Uterus (tissue), 4 donors: Measurements from ENCODE around the gene API5. TPM values are rescaled to one million over a fixed set of nuclear protein-coding genes. Genes with fewer than 3 reads are reported as not detected.

Source experiments
- DNase-seq, 2 donors: peaks; one replicate each; pipeline ENCODE4 v3.0.0-alpha.2; 2019 to 2020
- H3K27ac ChIP-seq, 2 donors: fragments of 200-600 bp; sonication (generic); 1 replicate in 1 of 2; 2 replicates in 1 of 2; pipeline ENCODE4 v1.5.1; 2016 to 2018
- H3K27me3 ChIP-seq, 2 donors: fragments of 200-600 bp; sonication (generic); one replicate each; pipeline ENCODE4 v1.5.1; 2018 to 2019; ENCODE audit warnings: control low read depth in 1 of 2
- H3K36me3 ChIP-seq, 2 donors: fragments of 200-600 bp; sonication (generic); one replicate each; pipeline ENCODE4 v1.5.1; 2019; ENCODE audit warnings: control low read depth in 1 of 2
- H3K4me1 ChIP-seq, 2 donors: fragments of 200-600 bp; sonication (generic); one replicate each; pipeline ENCODE4 v1.5.1; 2018 to 2019; ENCODE audit warnings: control low read depth in 1 of 2
- H3K4me3 ChIP-seq, 2 donors: fragments of 200-600 bp; sonication (generic); 1 replicate in 1 of 2; 2 replicates in 1 of 2; pipeline ENCODE4 v1.5.1; 2018 to 2019; ENCODE audit warnings: mild to moderate bottlenecking in 1 of 2
- H3K9me3 ChIP-seq, 2 donors: fragments of 200-600 bp; sonication (generic); one replicate each; pipeline ENCODE4 v1.5.1; 2019; ENCODE audit warnings: control low read depth in 1 of 2
- CTCF ChIP-seq, 4 experiments: fragments of 200-600 bp in 2 of 4; fragments of 450-650 bp in 2 of 4; sonication (generic) in 2 of 4; IDR thresholded peaks; one replicate each; pipeline ENCODE4 v1.5.1; 2016 to 2019; ENCODE audit warnings: antibody characterized with exemption in 4 of 4, mild to moderate bottlenecking in 2 of 4, moderate library complexity in 1 of 4
- POLR2A ChIP-seq, 2 donors: fragments of 450-650 bp; IDR thresholded peaks; one replicate each; pipeline ENCODE4 v1.6.1; 2016; ENCODE audit warnings: antibody characterized with exemption in 2 of 2, mild to moderate bottlenecking in 1 of 2, moderate library complexity in 1 of 2
- intact Hi-C: fragments of 100-400 bp; cut with DNase I; formaldehyde crosslinking; loops from one replicate; pipeline ENCODE4 v1.15.1; 2023; ENCODE audit warnings: low total_unique reads
- total RNA-seq, 4 donors: library from RNA; depleted of rRNA in 3 of 4; stranded (reverse); fragments of >200 nt in 3 of 4; gene quantifications; one replicate each; pipeline versions ENCODE4 v1.1.0 to v1.2.4, GENCODE V29; 2014 to 2023
- donor health status: DM: yes; HTN: yes; CAD: no.

Gene API5
- total RNA-seq: 100 to 1,000 TPM in 1 of 4 donors, 10 to 100 TPM in 3; 45.6 to 122 (median 74.3) TPM

DNA sequence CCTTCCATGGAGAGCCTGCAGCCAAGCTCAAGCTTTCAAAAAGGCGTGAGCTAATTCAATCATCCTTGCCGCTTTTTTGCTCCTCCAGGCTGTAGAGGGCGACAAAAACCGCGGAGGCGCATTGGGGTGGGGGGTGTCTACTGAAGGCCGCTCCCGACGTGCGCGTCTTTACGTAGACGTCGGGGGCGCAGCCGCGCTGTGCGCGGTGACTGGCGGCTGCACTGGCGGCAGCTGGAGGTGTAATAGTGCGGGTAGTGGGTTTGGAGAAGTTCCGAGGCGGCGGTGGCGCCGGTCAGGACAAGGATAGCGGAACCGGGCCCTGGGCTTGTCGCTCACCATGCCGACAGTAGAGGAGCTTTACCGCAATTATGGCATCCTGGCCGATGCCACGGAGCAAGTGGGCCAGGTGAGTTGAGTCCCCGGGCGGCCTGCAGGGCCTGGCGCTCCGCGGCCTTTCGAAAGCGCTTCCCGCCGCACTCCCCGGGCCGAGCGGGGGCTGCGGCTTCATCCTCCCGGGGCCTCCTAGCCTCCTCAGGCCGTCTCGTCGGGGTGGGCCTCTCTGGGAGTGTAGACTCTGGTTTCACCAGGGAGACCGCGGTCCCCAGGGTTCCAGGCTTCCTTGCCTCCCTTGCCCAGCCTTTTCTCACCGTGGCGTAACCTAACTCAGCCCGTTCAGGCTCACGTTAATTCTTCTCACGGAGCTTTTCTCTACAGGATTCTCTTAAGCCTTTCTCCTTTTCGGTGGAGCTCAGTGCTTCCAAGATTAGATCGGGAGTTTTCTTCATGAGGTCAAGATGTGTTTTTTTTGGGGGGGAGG, at the start of gene API5:
TSS of gene API5 (plus strand) at position 206 of the 817 bp plus-strand sequence. CDS start at position 338, 132 bp downstream.
- peak within 1 kb of the TSS; percentile 55 to 69 for H3K4me3 ChIP-seq
- peak; percentile 84 to 88 for DNase-seq
- H3K36me3 ChIP-seq: no peaks in the 10 kb centered on the region
- peaks cover 4 to 11% of the 10 kb centered on the region in 2 donors for H3K4me1 ChIP-seq
- H3K9me3 ChIP-seq: no peaks in the 10 kb centered on the region
- peak; percentile 12 to 60 for TF ChIP-seq POLR2A (IDR thresholded peaks at IDR 0.05)
- TF ChIP-seq CTCF (IDR thresholded peaks at IDR 0.05): peak; percentile 80 to 94 (median 84)
- intact Hi-C loops: no loop called here
- H3K27ac ChIP-seq: peak within 1 kb of the TSS; percentile 70 to 72
- no peaks in the 10 kb centered on the region for H3K27me3 ChIP-seq

GRCh38 chr11:43267856-43268580, 43.8 kb upstream of the API5 start:
- intact Hi-C loops: no loop called here
- Histone ChIP-seq H3K9me3 (no peaks in the 10 kb centered on the region), H3K4me1 (no peaks in the 10 kb centered on the region), H3K4me3 (no peak overlapping the region), H3K27me3 (no peaks in the 10 kb centered on the region), H3K27ac (no peak overlapping the region), H3K36me3 (no peaks in the 10 kb centered on the region)
- DNase-seq: peak in 1 of 2 donors; percentile 19
- TF ChIP-seq CTCF (IDR thresholded peaks at IDR 0.05) (no peak), POLR2A (IDR thresholded peaks at IDR 0.05) (no peak)

DNA sequence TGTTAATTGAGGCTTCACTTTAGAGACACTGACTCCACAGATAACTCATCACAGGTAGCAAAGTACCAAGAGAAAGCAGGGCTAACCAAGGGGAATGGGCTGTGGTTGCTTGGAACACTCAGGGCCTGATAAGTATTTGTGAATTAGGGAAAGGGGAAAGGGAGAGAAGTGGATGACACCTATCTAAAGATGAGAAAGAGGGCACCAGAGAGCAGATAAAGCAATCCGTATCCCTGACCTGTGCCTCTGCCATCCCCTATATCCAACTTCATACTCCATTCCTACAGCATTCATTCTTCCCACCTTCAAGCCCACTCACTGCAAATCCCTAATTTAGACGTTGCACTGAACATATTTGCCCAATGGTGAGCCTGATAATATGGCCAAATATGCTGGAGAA, 43.0 kb upstream of the API5 start:
- no peak overlapping the region for H3K27ac ChIP-seq
- intact Hi-C loops: no loop called here
- H3K9me3 ChIP-seq: no peaks in the 10 kb centered on the region
- DNase-seq: no peak
- TF ChIP-seq CTCF (IDR thresholded peaks at IDR 0.05) (no peak), POLR2A (IDR thresholded peaks at IDR 0.05) (no peak)
- no peaks in the 10 kb centered on the region for H3K27me3 ChIP-seq
- no peak overlapping the region for H3K4me3 ChIP-seq
- no peaks in the 10 kb centered on the region for H3K36me3 ChIP-seq
- H3K4me1 ChIP-seq: no peaks in the 10 kb centered on the region

- TF ChIP-seq POLR2A (IDR thresholded peaks at IDR 0.05): no peak
- no peak for TF ChIP-seq CTCF (IDR thresholded peaks at IDR 0.05)
- Histone ChIP-seq H3K36me3 (no peaks in the 10 kb centered on the region), H3K27ac (no peak overlapping the region), H3K9me3 (no peaks in the 10 kb centered on the region), H3K4me1 (no peaks in the 10 kb centered on the region), H3K27me3 (no peaks in the 10 kb centered on the region), H3K4me3 (no peak overlapping the region)
- intact Hi-C loops: no loop called here
- no peak for DNase-seq
Measured at GRCh38 chr11:43269254-43269918, 42.4 kb upstream of the API5 start.
